GM12878 (cell line): Measurements from ENCODE around the gene RASL11A. TPM values are rescaled to one million over a fixed set of nuclear protein-coding genes. Genes with fewer than 3 reads are reported as not detected.

Experiments used
- ATAC-seq: fragments of 200-7000 bp; cut with Tn5 transposase; 3 replicates; pipeline ENCODE4 v1.9.1; 2020; ENCODE audit warnings: mild to moderate bottlenecking, moderate library complexity
- BruUV-seq: library from RNA; stranded (reverse); fragments of 400-500 nt; replicated peaks from 2 replicates; lab custom pipeline; 2021; lab: Mats Ljungman, UMichigan
- CTCF ChIA-PET: fragments of 300-600 bp; sonication (Branson Sonifier 250); formaldehyde crosslinking; extraction: SDS; loops from one replicate; lab custom pipeline; 2021; ENCODE audit warnings: inconsistent platforms; lab: Yijun Ruan, JAX
- POLR2A ChIA-PET: fragments of 350-600 bp; formaldehyde crosslinking; extraction: SDS; loops from one replicate; lab custom pipeline; 2021; ENCODE audit warnings: inconsistent platforms; lab: Charles Lee
- RAD21 ChIA-PET: fragments of 300-600 bp; sonication (Branson Sonifier 250); formaldehyde crosslinking; loops from one replicate; lab custom pipeline; 2023; ENCODE audit warnings: antibody characterized with exemption; ENCODE audit not compliant: unreplicated experiment; lab: Charles Lee
- SMC1A ChIA-PET: fragments of 300-600 bp; sonication (Branson Sonifier 250); formaldehyde crosslinking; loops from one replicate; lab custom pipeline; 2023; ENCODE audit not compliant: unreplicated experiment, uncharacterized antibody; lab: Charles Lee
- DNase-seq: peaks from one replicate; pipeline ENCODE4 v3.0.0-alpha.2; 2011; ENCODE audit warnings: low read depth, low spot score
- FAIRE-seq: peaks from 3 replicates; lab custom pipeline; 2011; peaks lifted over from hg19 to GRCh38; lab: Jason Lieb, UNC
- H2AFZ ChIP-seq: 2 replicates; pipeline ENCODE4 v1.6.0; 2011; ENCODE audit warnings: low read depth, low read length, control low read depth; ENCODE audit not compliant: control insufficient read depth
- H3K27ac ChIP-seq: 2 replicates; pipeline ENCODE4 v1.5.1; 2011; ENCODE audit warnings: control low read depth; ENCODE audit not compliant: control insufficient read depth, insufficient read depth
- H3K27me3 ChIP-seq, 2 experiments: replicated peaks in 1 of 2; 2 replicates each; pipeline versions ENCODE4 v1.6.0 to v1.6.1; 2011; ENCODE audit warnings: low read length in 1 of 2; ENCODE audit not compliant: control insufficient read depth in 2 of 2, insufficient read depth in 2 of 2
- H3K36me3 ChIP-seq, 2 experiments: 2 replicates each; pipeline ENCODE4 v1.5.1; 2011; ENCODE audit warnings: low read length in 1 of 2; ENCODE audit not compliant: control insufficient read depth in 2 of 2, insufficient read depth in 2 of 2
- H3K4me1 ChIP-seq: 2 replicates; pipeline ENCODE4 v1.6.1; 2011; ENCODE audit warnings: mild to moderate bottlenecking, low read length, moderate library complexity, mixed read lengths; ENCODE audit not compliant: control insufficient read depth, insufficient read depth
- H3K4me2 ChIP-seq: 2 replicates; pipeline ENCODE4 v1.6.0; 2011; ENCODE audit warnings: control low read depth; ENCODE audit not compliant: control insufficient read depth, insufficient read depth
- H3K4me3 ChIP-seq: fragments of 200-600 bp; sonication (generic); 2 replicates; pipeline ENCODE4 v1.5.1; 2016
- H3K79me2 ChIP-seq: 2 replicates; pipeline ENCODE4 v1.6.0; 2011; ENCODE audit warnings: low read length; ENCODE audit not compliant: control insufficient read depth, insufficient read depth
- H3K9ac ChIP-seq: 2 replicates; pipeline ENCODE4 v1.8.0; 2011; ENCODE audit warnings: low read length, control low read depth, mixed read lengths; ENCODE audit not compliant: control insufficient read depth, insufficient read depth
- H3K9me3 ChIP-seq: replicated peaks from 3 replicates; pipeline ENCODE4 v1.5.1; 2011; ENCODE audit warnings: mild to moderate bottlenecking, low read length; ENCODE audit not compliant: control insufficient read depth, insufficient read depth
- H4K20me1 ChIP-seq: 2 replicates; pipeline ENCODE4 v1.6.0; 2011; ENCODE audit not compliant: control insufficient read depth, insufficient read depth
- EGR1 ChIP-seq, 2 experiments: IDR thresholded peaks; 1 replicate in 1 of 2; 2 replicates in 1 of 2; pipeline ENCODE4 v1.6.1; 2011 to 2012; ENCODE audit warnings: low read depth in 2 of 2, low read length in 2 of 2, borderline replicate concordance in 1 of 2, mild to moderate bottlenecking in 1 of 2, moderate library complexity in 1 of 2
- MLLT1 ChIP-seq: fragments of 450-650 bp; IDR thresholded peaks from 2 replicates; pipeline ENCODE4 v1.6.1; 2016; ENCODE audit warnings: mild to moderate bottlenecking
- WGBS: methylation state at CpG from one replicate; pipeline ENCODE4 v1.1.6; 2016; ENCODE audit warnings: low lambda C conversion rate; ENCODE audit not compliant: insufficient replicate concordance, insufficient coverage; ENCODE audit errors: missing lambda C conversion rate; 5-methylcytosine and 5-hydroxymethylcytosine counted together
- in situ Hi-C: fragments of 300-500 bp; cut with MboI; formaldehyde crosslinking; loops from 9 replicates; pipeline ENCODE4 v1.14.3; 2018; ENCODE audit warnings: mixed read lengths
- intact Hi-C: fragments of 100-400 bp; cut with micrococcal nuclease; formaldehyde crosslinking; loops from one replicate; pipeline ENCODE4 v1.14.2; 2022; ENCODE audit not compliant: unreplicated experiment
- polyA plus RNA-seq, 11 experiments: library from polyadenylated mRNA; depleted of rRNA in 4 of 11; unstranded in 6 of 11; stranded (reverse) in 5 of 11; fragments of >200 nt; fragmentation: Nextera tagmentation in 4 of 11; fragmentation: Illumina TruSeq in 1 of 11; extraction: Ambion mirVana in 4 of 11; extraction: Trizol in 1 of 11; gene quantifications; 1 replicate in 1 of 11; 2 replicates in 10 of 11; pipeline versions ENCODE4 v1.2.1 to v1.2.3, GENCODE V29; 2011 to 2016; ENCODE audit warnings: inconsistent platforms in 2 of 11, missing spikeins in 2 of 11, low read depth in 1 of 11
- total RNA-seq, 4 experiments: library from RNA; depleted of rRNA in 3 of 4; stranded (reverse); fragments of >200 nt in 3 of 4; fragmentation: Illumina TruSeq in 1 of 4; extraction: Trizol in 1 of 4; gene quantifications; 2 replicates each; pipeline versions ENCODE4 v1.2.1 to v1.2.3, GENCODE V29; 2013 to 2021

The RASL11A gene
- total and polyA plus RNA-seq, 10 of the 15 experiments (the other 5 are each of a cell fraction or from before 2014, with no cell fraction given): 0.04 to 1.3 (median 0.41) TPM; not detected in 1

DNA sequence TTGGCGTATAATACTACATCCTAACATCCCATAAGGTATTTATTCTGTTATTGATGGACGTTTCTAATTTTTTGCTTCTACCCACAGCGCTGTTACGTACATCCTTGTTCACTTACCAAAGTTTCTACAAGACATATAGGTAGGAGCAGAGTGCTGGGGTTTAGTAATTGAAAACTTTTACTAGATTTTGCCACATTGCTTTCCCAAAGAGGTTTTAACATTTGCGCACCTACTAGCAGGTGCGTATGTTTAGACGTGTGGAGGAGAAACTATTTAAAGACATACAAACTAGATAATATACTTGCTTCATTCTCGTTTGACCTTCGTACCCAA, 19.8 kb upstream of the RASL11A start:
- intact Hi-C loops: loop anchor here (1.0 to 5.0 kb wide), 5 partner anchors 58 to 372 kb away; partner anchors contain the start of genes LNX2, MTIF3 and POLR1D
- SMC1A ChIA-PET: no interaction called here
- DNase-seq: no peak
- no peaks in the 10 kb centered on the region for H4K20me1 ChIP-seq
- RAD21 ChIA-PET: interaction anchor here (0.8 to 1.1 kb wide), 2 partner anchors 72 to 265 kb away, joined by 3 read pairs; no protein-coding TSS in a partner anchor
- 2% methylated on average over 9 of the region's 9 CpGs for WGBS
- TF ChIP-seq MLLT1 (peak; percentile 13; the same call in 1 of the 2 replicates), EGR1 (IDR thresholded peaks at IDR 0.05; ENCODE audit: borderline replicate concordance in 1 of 2, low read depth in 2 of 2, low read length in 2 of 2) (no peak)
- TF ChIP-seq, all 136 proteins: peak for 1
- in situ Hi-C loops: loop anchor here (5.0 kb wide), 1 partner anchor 78 kb away; the partner anchor contains the start of gene USP12
- no peaks in the 10 kb centered on the region for H3K4me1 ChIP-seq
- ATAC-seq (peak; percentile 5), FAIRE-seq (no peak)
- ChIA-PET CTCF (no interaction called here), POLR2A (interaction anchor here (1.1 kb wide), 1 partner anchor 76 kb away, joined by 3 read pairs; no protein-coding TSS in a partner anchor)
- H3K27me3 ChIP-seq: no peaks in the 10 kb centered on the region
- H3K36me3 ChIP-seq: peaks cover 0 to 9% of the 10 kb centered on the region in 2 experiments; a peak in 3 of 4 replicates
- peak overlapping the region; percentile 60 for H3K4me2 ChIP-seq
- peak overlapping the region; percentile 95 for H3K9ac ChIP-seq
- H2AFZ ChIP-seq: peak overlapping the region; percentile 97
- peaks cover 66% of the 10 kb centered on the region for H3K79me2 ChIP-seq
- H3K9me3 ChIP-seq: no peaks in the 10 kb centered on the region
- peak overlapping the region; percentile 89 for H3K27ac ChIP-seq
- H3K4me3 ChIP-seq: peak overlapping the region; percentile 94
- BruUV-seq: TSS peak; percentile 95
